ENCODE measurements around the gene URAD.

The URAD gene

DNA sequence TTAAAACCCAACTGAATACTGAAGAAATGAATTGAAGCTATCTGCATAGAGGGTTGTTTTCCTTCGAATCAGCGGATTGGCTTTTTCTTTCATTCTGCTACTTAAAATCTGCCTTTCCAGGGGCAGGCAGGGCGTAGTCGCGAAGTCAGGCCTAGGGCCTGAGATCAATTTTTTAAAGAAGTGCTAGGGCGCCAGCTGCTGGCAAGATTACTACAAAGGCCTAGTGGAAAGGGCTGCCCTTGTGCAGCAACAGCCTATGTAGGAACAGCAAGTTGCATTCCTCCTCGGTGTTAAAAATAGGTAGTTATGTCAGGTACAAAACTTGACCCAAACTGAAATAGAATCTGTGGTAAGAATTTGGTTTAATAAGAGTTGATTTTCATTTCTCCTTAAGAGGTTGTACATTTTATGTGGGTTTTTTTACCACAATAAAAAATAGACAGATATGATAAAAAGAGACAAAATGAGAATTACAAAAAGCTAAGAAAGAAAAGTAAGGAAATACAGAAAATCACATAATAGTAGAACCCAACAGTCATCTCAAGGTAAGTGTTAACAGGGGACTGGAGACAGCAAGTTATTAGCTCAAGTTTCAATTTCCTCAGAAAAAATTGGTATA lies 9.5 kb upstream of the URAD start:
- peak; percentile 20 to 41 for DNase-seq

DNA sequence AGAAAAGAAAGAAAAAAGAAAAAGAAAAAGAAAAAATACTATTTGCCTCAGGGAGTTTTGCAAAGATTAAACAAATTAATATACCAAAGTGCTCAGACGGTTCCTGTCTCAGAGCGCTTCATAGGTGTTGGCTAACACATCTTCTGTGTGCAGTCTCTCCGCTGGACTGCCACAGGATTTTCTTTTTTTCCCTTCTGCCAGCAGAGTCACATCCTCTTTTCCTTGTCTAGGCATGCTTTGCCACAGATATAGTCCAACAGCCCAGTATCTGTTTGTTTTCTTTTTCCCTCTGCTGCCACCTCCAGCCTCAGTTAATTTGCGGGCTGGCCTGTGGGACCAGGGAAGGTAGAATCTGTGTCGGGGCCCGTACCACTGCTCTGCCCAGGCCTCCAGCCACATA lies 3.4 kb upstream of the URAD start:
- DNase-seq, result no peak

DNA sequence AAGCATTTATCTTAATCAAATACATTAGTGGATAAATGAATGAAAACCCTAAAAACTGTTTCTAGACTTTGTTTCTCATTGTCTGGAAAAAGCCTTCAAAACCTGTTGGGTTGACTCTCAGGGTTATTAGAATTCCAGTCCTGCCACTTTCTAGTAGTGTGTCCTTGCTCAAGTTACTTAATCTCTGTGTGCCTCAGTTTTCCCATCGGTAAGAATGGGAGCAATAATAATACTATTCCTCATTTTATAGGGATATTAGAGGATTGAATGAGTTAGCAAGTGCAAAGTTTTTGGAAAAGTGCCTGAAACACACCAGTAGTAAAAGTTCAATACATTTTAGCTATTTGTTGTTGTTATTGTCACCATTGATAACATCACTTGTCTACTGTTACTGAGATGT lies 2.9 kb downstream of the URAD start:
- no peak for DNase-seq

DNA sequence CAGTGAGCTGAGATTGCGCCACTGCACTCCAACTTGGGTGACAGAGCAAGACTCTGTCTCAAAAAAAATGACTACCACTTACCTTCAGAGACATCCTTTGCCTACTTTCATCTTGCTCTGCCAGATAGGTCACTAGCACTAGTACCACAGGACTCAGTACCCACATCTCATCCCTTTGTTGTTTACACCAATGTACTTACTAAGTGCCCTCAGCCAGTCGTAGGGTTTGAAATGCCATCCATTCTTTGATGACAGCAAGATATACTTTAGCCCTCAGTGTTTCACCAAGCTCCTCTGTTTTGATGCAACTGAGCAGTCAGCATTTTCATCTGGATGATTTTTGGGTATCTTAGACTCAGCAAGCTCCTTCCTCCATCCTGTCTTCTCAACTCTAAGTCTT lies 6.1 kb downstream of the URAD start:
- DNase-seq, result no peak

DNA sequence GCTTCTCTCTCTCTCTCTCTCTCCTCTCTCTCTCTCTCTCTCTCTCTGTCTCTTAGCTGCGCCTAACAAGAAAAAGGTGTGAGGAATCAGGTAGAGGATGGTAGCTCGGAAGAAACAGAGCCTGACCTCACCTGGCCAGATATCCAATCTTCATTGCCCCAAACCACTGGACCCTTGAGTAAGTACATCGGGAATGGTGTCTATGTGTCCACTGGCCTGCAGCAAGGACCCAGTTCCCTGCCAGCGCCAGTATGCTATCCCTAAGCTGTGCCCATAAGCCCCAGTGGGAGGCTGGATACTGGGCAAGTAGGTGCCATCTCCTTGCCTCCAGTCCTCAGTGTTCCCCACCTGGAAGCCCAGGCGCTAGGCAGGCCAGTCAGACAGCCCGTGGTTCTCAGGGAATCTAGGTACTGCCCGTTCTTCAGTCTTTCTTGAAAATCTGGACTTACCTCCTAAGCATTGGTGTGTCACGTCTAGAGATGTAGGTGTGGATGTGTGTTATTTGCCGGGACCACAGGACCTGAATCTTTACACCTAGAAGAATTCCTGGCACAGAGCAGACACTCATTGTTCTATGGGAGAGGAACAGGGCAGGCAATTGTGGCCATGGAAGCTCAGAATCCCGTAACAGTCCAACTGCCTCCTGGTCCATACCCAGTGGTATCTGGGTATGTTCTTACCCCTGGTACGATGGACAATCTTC lies 7.3 kb downstream of the URAD start:
- DNase-seq, result no peak

DNA sequence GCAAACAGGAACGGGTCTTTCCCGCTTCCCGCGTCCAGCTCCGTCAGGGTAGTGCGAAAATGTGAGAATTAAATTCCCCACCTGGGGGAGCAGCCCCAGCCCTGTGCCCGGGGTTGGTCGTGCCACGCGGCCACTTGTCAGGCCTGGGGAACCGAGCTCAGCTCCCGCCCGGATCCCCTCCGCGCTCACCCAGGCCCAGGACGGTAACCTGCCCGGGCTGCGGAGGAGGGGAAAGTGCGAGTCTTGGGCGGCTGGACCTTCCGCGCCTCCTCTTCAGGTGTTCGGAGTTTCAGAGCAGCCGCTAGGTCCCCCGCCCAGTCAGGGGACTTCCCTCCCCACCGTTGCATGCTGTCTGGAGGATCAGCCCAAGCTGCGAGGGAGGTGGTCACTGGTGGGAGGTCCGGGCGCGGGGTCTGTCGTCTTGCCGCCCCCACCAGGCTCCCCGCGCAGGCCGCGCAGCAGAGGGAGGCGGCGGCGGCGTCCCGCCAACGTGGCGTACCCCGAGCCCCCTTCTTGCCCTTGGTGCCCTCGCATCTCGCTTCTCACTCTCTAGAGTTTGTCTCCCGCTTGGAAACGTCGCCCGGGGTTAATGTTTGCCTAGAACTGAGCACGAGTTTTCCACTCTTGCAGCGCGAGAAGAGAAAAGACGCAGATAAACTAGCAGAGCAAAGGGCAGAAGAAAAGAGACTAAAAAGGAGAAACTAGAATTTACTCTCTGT lies 8.1 kb downstream of the URAD start:
- DNase-seq, result no peak

DNA sequence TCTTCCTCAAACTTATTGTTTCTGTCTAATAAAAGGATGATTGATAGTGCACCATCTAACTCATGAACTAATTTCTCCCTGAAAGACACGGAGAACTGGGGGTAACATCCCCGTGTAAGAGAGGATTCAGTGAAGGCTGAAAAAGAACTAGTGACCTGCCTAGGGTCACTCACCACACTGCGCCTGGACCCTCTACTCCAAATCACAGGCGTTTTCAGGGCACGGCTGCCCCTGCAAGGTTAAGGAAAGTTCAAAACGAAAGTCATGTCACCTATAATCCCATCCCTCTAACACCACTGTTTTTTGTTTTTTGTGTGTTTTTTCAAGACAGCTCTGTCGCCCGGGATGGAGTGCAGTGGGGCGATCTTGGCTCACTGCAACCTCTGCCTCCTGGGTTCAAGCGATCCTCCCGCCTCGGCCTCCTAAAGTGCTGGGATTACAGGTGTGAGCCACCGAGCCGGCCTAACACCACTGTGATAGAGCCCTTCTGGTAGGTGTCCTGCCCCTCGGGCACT lies 8.7 kb downstream of the URAD start:
- no peak for DNase-seq

DNA sequence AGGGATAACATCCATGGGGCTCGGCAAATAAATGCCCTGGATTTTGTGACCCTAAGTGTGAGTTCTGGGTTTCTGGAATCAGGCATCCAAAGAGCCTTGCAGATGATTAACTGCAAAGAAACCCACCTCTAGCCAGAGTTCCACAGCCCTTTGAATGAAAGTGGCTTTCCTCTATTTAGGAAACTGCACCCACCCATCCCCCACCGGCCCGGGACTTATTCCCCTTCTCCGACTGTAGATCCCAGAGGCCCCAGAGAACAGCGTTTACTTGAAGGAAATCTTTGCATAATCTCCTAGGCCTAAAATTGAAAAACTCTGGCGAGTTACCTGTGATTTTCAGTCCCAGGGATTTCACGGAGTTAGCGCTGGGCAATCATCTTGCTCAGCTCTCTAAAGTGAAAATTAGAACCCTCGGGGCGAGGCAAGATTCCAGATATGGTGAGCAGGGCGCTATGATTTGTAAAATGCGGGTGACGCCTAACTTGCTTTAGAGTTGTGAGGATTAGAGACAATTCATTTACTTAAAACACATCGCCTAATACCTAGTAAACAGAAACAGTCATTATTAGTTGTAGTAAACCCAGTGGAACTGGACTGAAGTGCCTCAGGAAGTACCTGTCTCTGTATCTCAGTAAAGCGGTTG lies 9.4 kb downstream of the URAD start:
- no peak for DNase-seq

DNA sequence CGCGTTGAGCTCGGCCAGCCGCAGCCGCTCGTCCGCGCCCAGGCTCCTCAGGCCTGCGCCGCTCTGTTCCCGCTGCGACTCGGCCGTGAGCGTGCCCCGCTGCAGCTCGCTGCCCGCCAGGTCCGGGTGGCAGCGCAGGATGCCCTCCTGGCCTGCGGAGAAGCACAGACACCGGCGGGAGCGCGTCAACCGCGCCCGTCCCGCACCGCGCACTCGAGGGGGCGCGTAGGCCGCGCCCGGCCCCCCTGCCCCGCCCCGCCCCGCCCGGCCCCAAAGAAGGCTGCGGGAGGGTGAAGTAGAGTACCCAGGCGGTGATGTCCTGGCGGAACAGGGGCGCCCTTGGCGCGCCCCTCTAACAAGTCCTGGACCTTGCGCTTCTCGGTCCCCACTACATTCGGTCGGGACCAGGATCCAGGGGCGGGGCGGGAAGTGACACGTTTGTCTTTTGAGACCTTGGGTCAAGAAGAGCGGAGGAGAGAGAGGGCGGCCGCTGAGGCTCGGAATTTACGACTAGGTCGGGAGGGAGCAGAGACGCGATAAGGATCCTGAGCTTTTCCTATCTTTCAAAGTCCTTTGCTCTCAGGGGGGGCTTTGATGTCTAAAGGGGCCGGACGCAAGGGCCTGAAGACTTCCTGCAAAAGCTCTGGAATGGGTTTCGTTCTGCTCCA lies 10.1 kb downstream of the URAD start:
- no peak for DNase-seq

DNA sequence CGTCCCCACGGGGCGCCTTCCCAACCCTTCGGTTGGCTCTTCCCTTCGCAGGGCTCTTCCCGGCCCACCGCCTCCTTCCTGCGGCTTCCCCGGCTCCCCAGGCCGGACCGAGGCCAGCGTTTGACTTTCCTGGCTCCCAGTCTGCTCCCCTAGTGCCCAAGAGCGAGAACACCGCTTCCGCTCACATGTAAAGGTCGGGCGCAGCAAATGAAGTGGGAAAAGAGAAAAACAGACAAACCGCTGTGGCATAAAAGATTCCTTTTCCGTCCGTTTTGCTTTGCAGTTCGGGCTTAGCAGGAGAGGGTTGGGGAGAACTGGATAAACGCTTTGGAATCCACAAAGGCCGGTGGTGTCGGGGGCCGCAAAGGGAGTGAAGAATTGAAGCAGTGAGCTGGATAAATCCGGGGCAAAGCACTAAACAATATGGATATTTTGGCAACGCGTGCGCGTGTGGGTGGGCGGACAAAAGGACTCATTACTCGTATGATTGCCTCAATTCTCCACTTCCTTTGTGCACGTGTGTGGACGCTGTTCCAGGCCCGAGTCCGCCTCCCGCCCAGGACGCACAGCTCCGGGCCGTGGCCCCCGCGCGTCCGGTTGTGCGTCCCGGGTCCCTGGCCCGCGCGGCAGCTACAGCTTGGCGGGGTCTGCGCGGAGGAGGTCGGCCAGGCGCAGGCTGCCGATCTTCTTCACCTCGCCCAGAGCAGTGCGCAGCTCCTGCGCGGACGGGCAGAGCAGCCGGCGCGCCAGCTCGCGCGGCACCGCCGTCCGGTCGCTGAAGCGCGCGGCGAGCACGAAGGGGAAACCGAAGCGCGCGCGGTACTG lies 10.8 kb downstream of the URAD start:
- DNase-seq, result no peak

DNA sequence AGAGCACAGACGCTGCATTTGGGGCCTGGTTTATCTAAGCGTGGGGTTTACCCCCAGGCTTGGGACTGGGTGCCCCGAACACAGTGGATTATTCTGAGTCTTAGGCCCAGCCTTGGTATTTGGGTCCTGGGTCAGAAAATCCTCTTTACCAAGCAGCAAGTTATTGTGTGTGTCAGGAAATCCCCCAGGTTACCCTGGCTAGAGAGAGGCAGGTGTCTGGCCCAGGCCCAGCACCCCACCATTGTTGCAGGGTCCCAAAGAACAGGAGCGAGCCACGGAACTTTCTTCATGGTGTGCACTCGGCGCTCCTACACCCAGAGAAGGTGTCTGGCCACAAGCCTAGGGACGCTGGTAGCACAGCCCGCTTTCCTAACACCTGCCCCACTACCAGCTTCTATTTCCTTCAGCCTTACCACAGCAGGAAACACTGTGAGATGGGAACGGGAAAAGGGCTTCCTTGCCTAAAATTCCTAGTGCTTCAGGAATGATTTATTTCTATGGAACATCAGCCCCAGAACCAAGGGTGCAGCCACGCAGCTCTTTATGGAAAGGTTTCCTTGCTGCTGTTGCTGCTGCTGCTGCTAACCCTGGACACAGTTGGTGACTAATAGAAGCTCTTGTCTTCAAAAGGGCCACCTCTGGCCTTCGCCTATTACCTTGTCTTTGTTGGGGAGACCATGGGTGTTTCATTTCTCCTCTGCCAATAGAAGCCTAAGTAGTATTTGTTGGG lies 12.0 kb downstream of the URAD start:
- no peak for DNase-seq

DNA sequence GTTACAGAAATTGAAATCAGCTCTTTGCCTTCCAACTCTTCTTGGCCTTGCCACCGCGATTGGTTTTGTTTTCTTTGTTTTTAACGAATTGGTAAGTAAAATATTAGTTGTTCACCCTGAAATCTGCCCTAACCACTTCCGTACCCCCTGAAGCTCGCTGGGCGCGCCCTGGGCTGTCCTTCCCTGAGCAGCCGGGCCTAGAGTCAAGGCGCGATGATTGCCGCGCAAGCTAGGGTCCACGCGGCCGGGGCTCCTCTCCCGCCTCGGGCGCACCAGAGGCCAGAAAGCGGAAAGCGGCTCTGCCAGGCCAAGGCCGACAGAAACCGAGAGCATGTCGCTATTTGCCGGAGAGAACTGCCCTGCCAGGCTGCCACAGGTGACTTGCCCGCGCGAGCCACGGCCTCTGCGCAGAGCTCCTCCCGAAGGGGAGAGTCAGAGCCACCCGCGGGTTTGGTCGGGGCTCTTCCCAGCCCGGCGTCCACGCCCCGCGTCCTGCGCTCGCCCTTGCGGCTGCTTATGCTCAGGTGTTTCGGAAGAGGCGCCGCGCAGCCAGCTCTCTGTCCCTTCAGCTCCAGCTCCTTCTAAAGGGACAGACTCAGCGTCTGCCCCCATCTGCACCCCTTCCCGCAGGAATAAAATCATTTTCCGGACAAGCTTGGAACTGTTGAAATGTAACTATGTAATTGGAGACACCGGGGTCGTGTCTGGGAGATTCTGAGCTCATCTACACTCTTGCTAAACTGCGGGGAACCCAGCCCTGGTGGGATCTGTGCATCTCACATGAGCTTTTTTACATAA lies 12.7 kb downstream of the URAD start:
- no peak for DNase-seq

DNA sequence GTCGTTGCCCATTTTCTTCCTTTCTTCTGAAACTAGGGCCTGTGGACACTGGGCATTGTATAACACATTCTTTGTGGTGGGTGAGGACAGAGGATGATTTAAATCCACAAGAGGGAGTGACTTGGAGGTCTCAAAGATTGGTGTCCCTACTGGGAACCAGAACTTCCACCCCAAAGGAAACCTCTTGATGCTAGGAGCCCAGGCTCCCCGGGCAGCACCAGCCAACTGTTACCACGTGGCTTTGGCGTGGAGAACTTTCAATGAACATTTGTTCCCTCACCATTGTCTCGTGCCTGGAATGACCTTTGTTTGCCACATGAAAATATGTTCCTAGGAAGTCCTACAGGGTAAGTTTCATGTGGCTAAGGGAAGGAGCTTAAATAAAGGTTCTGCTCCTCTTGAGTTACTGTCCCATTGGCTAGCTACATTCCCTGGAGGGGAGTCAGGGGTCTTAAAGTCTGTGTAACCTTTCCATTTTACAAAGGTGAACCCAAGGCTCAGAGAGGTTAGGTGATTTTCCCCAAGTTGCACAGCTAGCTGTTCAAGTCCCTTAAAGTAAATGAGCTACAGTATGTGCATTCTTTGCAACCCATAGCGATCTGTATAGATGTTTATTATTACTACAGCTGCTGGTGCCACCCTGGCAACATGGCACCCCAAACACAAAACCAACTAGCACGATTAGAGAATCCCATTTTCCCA lies 14.4 kb downstream of the URAD start:
- no peak for DNase-seq

DNA sequence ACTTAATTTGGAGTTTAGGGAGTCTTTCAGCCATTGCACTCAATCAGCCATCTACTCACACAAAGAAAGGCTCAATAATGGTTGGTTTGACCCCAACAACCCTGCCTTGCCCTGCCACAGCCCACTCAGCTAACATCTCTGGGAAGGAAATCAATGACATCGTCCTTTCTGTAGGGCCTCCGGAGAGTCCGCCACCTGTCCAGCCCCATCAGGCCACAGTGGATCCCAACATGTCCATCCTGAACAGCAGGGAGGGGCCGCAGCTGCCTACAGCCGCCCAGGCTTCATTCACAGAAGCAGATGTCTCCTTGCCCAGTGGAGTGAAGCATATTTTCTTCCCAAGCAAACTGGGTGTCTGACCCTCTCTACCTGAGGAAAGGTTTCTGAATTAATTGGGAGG lies 15.2 kb downstream of the URAD start:
- DNase-seq, result no peak

DNA sequence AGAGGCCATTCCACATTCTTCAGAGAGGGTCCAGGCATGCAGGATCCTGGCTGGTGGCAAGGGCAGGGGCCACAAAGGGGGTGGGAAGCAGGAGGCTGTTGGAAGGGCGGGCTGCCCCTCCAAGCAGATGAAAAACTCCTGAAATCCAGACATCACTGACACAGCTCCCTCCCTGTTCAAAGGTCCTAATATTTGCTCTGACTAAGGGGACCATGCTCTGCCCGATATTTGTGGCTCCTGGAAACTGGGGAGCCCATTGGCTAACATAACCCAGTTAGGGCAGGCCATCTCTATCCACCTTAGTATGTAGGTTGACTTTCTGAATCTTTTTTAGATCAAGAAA lies 16.0 kb downstream of the URAD start:
- no peak for DNase-seq

DNA sequence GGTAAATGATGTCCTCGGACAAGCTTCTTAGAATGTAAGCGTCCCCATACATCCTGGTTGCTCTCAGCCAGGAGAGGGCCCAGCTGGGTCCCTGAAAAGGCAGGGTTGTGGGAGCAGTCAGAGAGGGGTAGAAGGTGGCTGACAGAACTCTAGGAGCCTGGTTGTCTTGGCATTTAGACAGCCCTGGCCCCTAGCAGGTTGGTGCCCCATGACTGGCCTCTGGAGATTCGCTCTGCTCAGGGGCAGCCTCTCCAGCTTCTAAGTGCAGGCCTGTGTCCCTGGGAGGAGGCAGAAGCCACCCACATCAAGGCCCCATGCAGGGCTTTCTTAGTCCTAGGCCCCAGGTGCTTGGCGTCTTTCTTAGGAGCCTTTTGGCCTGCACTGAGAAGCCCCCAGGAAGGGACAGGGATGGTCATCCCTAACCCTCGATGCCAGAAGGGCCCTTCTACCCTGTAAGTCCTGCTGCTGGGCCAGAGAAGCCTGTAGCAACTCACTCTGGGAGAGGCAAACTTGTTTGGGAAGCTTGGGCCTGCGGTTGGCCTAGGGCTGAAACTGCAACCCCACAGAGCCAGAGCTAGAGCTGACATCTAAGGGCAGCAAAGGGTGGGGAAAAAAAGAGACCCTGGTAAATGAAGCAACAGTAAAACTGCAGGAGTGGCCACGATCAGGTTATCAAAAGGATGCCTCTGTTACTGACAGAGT lies 16.6 kb downstream of the URAD start:
- no peak for DNase-seq

DNA sequence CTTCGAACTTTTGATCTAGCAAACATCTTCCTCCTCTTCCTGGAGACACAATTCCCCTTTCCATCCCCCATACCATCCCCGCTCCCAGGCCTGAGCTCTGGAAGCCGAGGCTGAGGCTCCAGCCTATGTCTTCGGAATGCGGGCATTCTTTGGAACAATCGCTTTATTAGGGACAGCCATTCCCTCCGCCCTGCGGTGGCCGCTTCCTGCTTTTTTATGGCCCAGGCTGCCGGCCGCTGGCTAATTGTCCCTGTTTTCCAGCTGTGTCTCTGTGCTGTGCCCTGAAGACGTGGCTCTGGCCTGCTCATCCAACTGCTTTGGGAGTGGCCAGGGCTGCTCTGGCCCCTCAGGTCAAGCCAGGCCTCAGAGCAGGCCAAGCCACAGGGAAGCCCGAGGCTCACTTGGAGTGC lies 17.3 kb downstream of the URAD start:
- no peak for DNase-seq

DNA sequence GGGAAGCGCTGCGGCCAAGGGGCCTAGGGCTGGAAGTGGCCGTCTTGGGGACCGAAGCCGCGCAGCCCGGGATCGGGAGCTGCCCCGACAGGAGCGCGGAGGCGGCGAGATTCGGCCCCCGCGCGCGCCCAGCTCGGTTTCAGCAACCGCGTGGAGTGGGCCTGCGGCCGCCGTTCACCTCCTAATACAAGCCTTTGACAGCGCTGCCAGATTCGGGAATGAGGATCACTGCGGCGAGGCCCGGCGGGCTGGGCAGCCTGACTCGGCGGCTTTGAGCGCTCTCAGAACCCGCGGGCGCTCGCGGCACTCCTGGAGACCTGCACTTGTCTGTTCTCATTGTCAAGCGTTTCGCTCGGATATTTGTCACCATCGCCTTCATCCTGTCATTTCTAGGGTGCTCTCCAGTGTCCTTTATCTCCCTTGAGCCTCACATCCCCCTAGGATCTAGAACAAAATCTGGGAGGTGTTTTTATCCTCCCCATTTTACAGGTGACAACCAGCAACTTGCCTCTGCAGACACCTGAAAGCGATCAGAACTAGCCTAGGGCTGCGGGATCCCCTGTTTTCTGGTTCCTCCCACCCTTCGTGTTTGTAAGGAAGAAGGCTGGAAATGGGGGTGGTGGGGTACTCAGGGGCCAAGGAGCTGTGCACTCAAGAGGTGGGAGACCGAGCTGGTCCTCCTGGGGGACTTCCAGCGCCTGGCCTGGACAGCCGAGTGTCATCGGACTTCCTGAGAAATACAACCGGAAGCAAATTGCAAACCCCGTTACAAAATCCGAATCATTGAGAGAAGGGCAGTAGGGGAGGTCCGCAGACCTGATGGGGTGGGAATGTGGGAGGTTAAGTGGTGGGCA lies 17.9 kb downstream of the URAD start:
- DNase-seq, result no peak
